GM23338 (cell line): ENCODE results near the gene RUSC1. TPM values are rescaled to one million over a fixed set of nuclear protein-coding genes. Genes with fewer than 3 reads are reported as not detected.
A peak's percentile ranks its signal among the peaks of the same experiment; 100 is the strongest.

Experiments
- ATAC-seq: fragments of 200-7000 bp; cut with Tn5 transposase; 3 replicates; pipeline ENCODE4 v1.9.1; 2020
- DNase-seq: peaks from one replicate; pipeline ENCODE4 v3.0.0-alpha.2; 2015; ENCODE audit warnings: low spot score
- H2AFZ ChIP-seq: fragments of 200-600 bp; sonication (generic); 2 replicates; pipeline ENCODE4 v1.8.0; 2016; ENCODE audit warnings: antibody characterized with exemption, mild to moderate bottlenecking, moderate library complexity
- H3F3A ChIP-seq: fragments of 200-600 bp; sonication (generic); replicated peaks from 2 replicates; pipeline ENCODE4 v1.8.0; 2017; ENCODE audit warnings: antibody characterized with exemption, mixed run types, low read depth
- H3K27ac ChIP-seq: fragments of 200-600 bp; sonication (generic); 2 replicates; pipeline ENCODE4 v1.6.1; 2016; ENCODE audit warnings: low read depth
- H3K27me3 ChIP-seq: fragments of 200-600 bp; sonication (generic); 2 replicates; pipeline ENCODE4 v1.8.0; 2016; ENCODE audit warnings: mild to moderate bottlenecking, mixed run types, moderate library complexity; ENCODE audit not compliant: insufficient read depth
- H3K36me3 ChIP-seq: fragments of 200-600 bp; sonication (generic); 2 replicates; pipeline ENCODE4 v1.8.0; 2016; ENCODE audit warnings: mild to moderate bottlenecking; ENCODE audit not compliant: insufficient read depth
- H3K4me1 ChIP-seq: fragments of 200-600 bp; sonication (generic); 2 replicates; pipeline ENCODE4 v1.8.0; 2016; ENCODE audit warnings: mild to moderate bottlenecking, moderate library complexity; ENCODE audit not compliant: insufficient read depth
- H3K4me2 ChIP-seq: fragments of 200-600 bp; sonication (generic); 2 replicates; pipeline ENCODE4 v1.7.1; 2017; ENCODE audit warnings: mixed run types
- H3K4me3 ChIP-seq: fragments of 200-600 bp; sonication (generic); 2 replicates; pipeline ENCODE4 v1.6.1; 2016; ENCODE audit warnings: mixed run types
- H3K79me2 ChIP-seq: fragments of 200-600 bp; sonication (generic); replicated peaks from 2 replicates; pipeline ENCODE4 v1.8.0; 2017; ENCODE audit warnings: mild to moderate bottlenecking; ENCODE audit not compliant: insufficient read depth
- H3K9me2 ChIP-seq: fragments of 200-600 bp; sonication (generic); 2 replicates; pipeline ENCODE4 v1.8.0; 2017; ENCODE audit not compliant: insufficient read depth
- H4K20me1 ChIP-seq: fragments of 200-600 bp; sonication (generic); replicated peaks from 2 replicates; pipeline ENCODE4 v1.8.0; 2017; ENCODE audit warnings: mild to moderate bottlenecking; ENCODE audit not compliant: insufficient read depth
- H3K27ac Mint-ChIP-seq: 2 replicates; pipeline ENCODE4 v1.8.0; 2020; ENCODE audit warnings: inconsistent platforms, mild to moderate bottlenecking, moderate library complexity, mixed read lengths
- H3K27me3 Mint-ChIP-seq: 3 replicates; pipeline ENCODE4 v1.8.0; 2022; ENCODE audit warnings: low read depth, mild to moderate bottlenecking, moderate library complexity, mixed read lengths, inconsistent platforms; ENCODE audit not compliant: insufficient read depth, poor library complexity
- H3K36me3 Mint-ChIP-seq: 3 replicates; pipeline ENCODE4 v1.8.0; 2021; ENCODE audit warnings: low read depth, mild to moderate bottlenecking, inconsistent platforms, moderate library complexity, mixed read lengths
- H3K4me1 Mint-ChIP-seq: 3 replicates; pipeline ENCODE4 v1.8.0; 2020; ENCODE audit warnings: mild to moderate bottlenecking, inconsistent platforms, mixed read lengths
- H3K4me3 Mint-ChIP-seq: 3 replicates; pipeline ENCODE4 v1.8.0; 2021; ENCODE audit warnings: moderate library complexity, mild to moderate bottlenecking, inconsistent platforms, mixed read lengths
- H3K9me3 Mint-ChIP-seq: 3 replicates; pipeline ENCODE4 v1.8.0; 2020; ENCODE audit warnings: moderate library complexity, mild to moderate bottlenecking, inconsistent platforms, mixed read lengths
- ETS1 ChIP-seq: IDR thresholded peaks from 2 replicates; pipeline ENCODE4 v1.6.1; 2016; ENCODE audit warnings: antibody characterized with exemption
- EZH2 ChIP-seq: fragments of 200-600 bp; sonication (generic); IDR thresholded peaks from one replicate; pipeline ENCODE4 v1.8.0; 2017; ENCODE audit warnings: antibody characterized with exemption, mild to moderate bottlenecking, low read depth; ENCODE audit not compliant: unreplicated experiment
- NANOG ChIP-seq: IDR thresholded peaks from 2 replicates; pipeline ENCODE4 v1.6.1; 2016; ENCODE audit warnings: antibody characterized with exemption, borderline replicate concordance
- REST ChIP-seq: IDR thresholded peaks from one replicate; pipeline ENCODE4 v1.6.1; 2018; ENCODE audit warnings: antibody characterized with exemption; ENCODE audit not compliant: unreplicated experiment
- STAT1 ChIP-seq: IDR thresholded peaks from one replicate; pipeline ENCODE4 v1.6.1; 2016; ENCODE audit warnings: antibody characterized with exemption; ENCODE audit not compliant: unreplicated experiment
- ZNF114 ChIP-seq: fragments of 250-450 bp; sonication (Bioruptor Pico); IDR thresholded peaks from 2 replicates; pipeline ENCODE4 v1.5.0; 2020; ENCODE audit warnings: mild to moderate bottlenecking, moderate library complexity
- ZNF331 ChIP-seq: fragments of 250-450 bp; sonication (Bioruptor Pico); IDR thresholded peaks from 2 replicates; pipeline ENCODE4 v1.5.0; 2020; ENCODE audit warnings: low read depth, mild to moderate bottlenecking, moderate library complexity
- ZNF462 ChIP-seq: fragments of 250-450 bp; sonication (Bioruptor Pico); IDR thresholded peaks from 2 replicates; pipeline ENCODE4 v1.5.0; 2020; ENCODE audit warnings: mild to moderate bottlenecking, moderate library complexity
- polyA plus RNA-seq: library from polyadenylated mRNA; unstranded; fragments of >200 nt; fragmentation: Nextera tagmentation; extraction: Ambion mirVana; gene quantifications from 2 replicates; pipeline ENCODE4 v1.2.1, GENCODE V29; 2016
- total RNA-seq: library from RNA; depleted of rRNA; stranded (reverse); fragments of >200 nt; shearing (Covaris generic); gene quantifications from 2 replicates; pipeline ENCODE4 v1.2.3, GENCODE V29; 2014
- TF ChIP-seq, protein P1 (sequence below), 2 experiments: fragments of 200-600 bp in 1 of 2; sonication (generic) in 1 of 2; conservative IDR thresholded peaks; 2 replicates each; pipeline versions ENCODE4 v1.5.1 to v1.6.1; 2016 to 2017; ENCODE audit warnings: antibody characterized with exemption in 2 of 2, low read depth in 2 of 2, mild to moderate bottlenecking in 2 of 2, moderate library complexity in 1 of 2

The RUSC1 gene
- total and polyA plus RNA-seq, 2 experiments from 2014 or later = 53.4 to 87.7 TPM

DNA sequence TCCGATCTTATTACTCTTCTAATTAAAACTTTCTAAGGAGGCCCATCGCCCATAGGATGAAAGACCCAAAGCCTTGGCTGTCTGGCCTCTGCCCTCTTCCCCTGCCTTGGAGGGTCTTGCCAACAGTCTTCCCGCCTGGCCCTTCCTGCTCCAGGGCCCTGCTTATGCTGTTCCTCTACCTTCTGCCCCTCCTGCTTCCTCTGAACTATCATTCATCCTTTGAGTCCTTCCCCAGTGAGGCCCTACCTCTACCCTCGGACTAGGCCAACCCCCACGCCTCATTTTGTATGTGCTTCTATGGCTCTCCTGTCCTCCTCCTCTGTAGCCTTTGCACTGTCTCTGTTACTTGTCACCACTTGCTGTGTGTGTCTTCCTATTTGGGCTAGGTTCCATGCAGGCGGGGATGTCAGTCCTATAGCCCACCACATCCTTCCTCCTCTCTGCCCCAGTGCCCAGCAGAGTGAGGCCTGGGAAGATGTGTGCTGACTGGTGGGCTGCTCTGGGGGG lies 5.4 kb downstream of the RUSC1 start:
- Histone ChIP-seq H3K9me2 (no peaks in the 10 kb centered on the region), H3K79me2 (0 out of 2 replicates have a peak, but pooled peaks cover 5% of the 10 kb centered on the region), H3K4me3 (peak overlapping the region; percentile 99), H3K4me1 (peaks cover 19% of the 10 kb centered on the region), H3K27me3 (peaks cover 7% of the 10 kb centered on the region), H3K4me2 (peak overlapping the region; percentile 99), H3K27ac (no peak overlapping the region), H4K20me1 (no peaks in the 10 kb centered on the region; the same call in 1 of the 2 replicates), H2AFZ (no peak overlapping the region), H3K36me3 (peaks cover 16% of the 10 kb centered on the region), H3F3A (peaks cover 19% of the 10 kb centered on the region)
- peaks cover 11% of the 10 kb centered on the region for H3K27me3 Mint-ChIP-seq
- DNase-seq (no peak), ATAC-seq (no peak)
- peaks cover 27% of the 10 kb centered on the region for H3K36me3 Mint-ChIP-seq
- peaks cover 22% of the 10 kb centered on the region for H3K4me1 Mint-ChIP-seq
- no peak for TF ChIP-seq NANOG
- peak overlapping the region; percentile 95 for H3K4me3 Mint-ChIP-seq
- H3K27ac Mint-ChIP-seq = no peak overlapping the region
- no peaks in the 10 kb centered on the region for H3K9me3 Mint-ChIP-seq

DNA sequence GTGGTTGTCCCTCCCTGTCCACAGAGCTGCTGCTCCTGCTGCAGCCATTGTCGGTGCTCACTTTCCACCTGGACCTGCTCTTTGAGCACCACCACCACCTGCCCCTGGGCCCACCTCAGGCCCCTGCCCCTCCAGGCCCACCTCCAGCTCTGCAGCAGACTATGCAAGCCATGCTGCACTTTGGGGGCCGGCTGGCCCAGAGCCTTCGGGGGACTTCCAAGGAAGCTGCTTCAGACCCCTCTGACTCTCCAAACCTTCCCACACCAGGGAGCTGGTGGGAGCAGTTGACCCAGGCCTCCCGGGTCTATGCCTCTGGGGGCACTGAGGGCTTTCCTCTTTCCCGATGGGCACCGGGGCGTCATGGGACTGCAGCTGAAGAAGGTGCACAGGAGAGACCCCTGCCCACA lies 5.9 kb downstream of the RUSC1 start:
- DNase-seq (no peak), ATAC-seq (no peak)
- peaks cover 17% of the 10 kb centered on the region for H3F3A ChIP-seq
- peaks cover 6% of the 10 kb centered on the region for H3K27me3 ChIP-seq
- H3K79me2 ChIP-seq = 0 out of 2 replicates have a peak, but pooled peaks cover 5% of the 10 kb centered on the region
- no peak overlapping the region for H3K4me2 ChIP-seq
- H3K9me2 ChIP-seq = no peaks in the 10 kb centered on the region
- no peak overlapping the region for H2AFZ ChIP-seq
- H3K36me3 Mint-ChIP-seq = peaks cover 28% of the 10 kb centered on the region
- H3K36me3 ChIP-seq = peaks cover 16% of the 10 kb centered on the region
- H4K20me1 ChIP-seq = no peaks in the 10 kb centered on the region; the same call in 1 of the 2 replicates
- H3K4me3 ChIP-seq = no peak overlapping the region
- H3K4me1 Mint-ChIP-seq = peaks cover 18% of the 10 kb centered on the region
- H3K9me3 Mint-ChIP-seq = no peaks in the 10 kb centered on the region
- H3K4me3 Mint-ChIP-seq = no peak overlapping the region
- no peak overlapping the region for H3K27ac Mint-ChIP-seq
- peaks cover 14% of the 10 kb centered on the region for H3K4me1 ChIP-seq
- H3K27me3 Mint-ChIP-seq = peaks cover 8% of the 10 kb centered on the region
- no peak overlapping the region for H3K27ac ChIP-seq
- TF ChIP-seq, protein P1, sequence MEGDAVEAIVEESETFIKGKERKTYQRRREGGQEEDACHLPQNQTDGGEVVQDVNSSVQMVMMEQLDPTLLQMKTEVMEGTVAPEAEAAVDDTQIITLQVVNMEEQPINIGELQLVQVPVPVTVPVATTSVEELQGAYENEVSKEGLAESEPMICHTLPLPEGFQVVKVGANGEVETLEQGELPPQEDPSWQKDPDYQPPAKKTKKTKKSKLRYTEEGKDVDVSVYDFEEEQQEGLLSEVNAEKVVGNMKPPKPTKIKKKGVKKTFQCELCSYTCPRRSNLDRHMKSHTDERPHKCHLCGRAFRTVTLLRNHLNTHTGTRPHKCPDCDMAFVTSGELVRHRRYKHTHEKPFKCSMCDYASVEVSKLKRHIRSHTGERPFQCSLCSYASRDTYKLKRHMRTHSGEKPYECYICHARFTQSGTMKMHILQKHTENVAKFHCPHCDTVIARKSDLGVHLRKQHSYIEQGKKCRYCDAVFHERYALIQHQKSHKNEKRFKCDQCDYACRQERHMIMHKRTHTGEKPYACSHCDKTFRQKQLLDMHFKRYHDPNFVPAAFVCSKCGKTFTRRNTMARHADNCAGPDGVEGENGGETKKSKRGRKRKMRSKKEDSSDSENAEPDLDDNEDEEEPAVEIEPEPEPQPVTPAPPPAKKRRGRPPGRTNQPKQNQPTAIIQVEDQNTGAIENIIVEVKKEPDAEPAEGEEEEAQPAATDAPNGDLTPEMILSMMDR (conservative IDR thresholded peaks at IDR 0.05; ENCODE audit: low read depth in 2 of 2) = no peak
- TF ChIP-seq EZH2 (no peak), STAT1 (no peak), ZNF331 (CRISPR knock-in tag) (no peak), ZNF462 (CRISPR knock-in tag) (no peak), ZNF114 (CRISPR knock-in tag) (no peak), REST (no peak), ETS1 (no peak)
